Omental fat pad (tissue), 4 donors: ENCODE measurements around the gene FKBP8. TPM values are rescaled to one million over a fixed set of nuclear protein-coding genes. Genes with fewer than 3 reads are reported as not detected.
"Not testable (repeated sequence)": the region's sequence is repeated elsewhere in the genome, so short reads cannot be mapped to it uniquely, and the experiment has no call there.

Source experiments
- ATAC-seq: fragments of 150-250 bp; one replicate; pipeline ENCODE4 v1.9.1; 2016; ENCODE audit warnings: mild to moderate bottlenecking, moderate library complexity; ENCODE audit not compliant: low FRiP score
- DNase-seq: peaks from one replicate; pipeline ENCODE4 v3.0.0-alpha.2; 2019; ENCODE audit warnings: low spot score
- total RNA-seq, 4 donors: library from RNA; depleted of rRNA; stranded (reverse); fragments of >200 nt; gene quantifications; one replicate each; pipeline ENCODE4 v1.1.0, GENCODE V29; 2016
- TF ChIP-seq, protein P1 (sequence below), 3 donors: fragments of 450-650 bp; IDR thresholded peaks; one replicate each; pipeline ENCODE4 v1.5.1; 2016 to 2017; ENCODE audit warnings: antibody characterized with exemption in 3 of 3, mild to moderate bottlenecking in 3 of 3, moderate library complexity in 2 of 3

Gene FKBP8
- total RNA-seq, 4 donors from 2014 or later = 193 to 275 (median 236) TPM

DNA sequence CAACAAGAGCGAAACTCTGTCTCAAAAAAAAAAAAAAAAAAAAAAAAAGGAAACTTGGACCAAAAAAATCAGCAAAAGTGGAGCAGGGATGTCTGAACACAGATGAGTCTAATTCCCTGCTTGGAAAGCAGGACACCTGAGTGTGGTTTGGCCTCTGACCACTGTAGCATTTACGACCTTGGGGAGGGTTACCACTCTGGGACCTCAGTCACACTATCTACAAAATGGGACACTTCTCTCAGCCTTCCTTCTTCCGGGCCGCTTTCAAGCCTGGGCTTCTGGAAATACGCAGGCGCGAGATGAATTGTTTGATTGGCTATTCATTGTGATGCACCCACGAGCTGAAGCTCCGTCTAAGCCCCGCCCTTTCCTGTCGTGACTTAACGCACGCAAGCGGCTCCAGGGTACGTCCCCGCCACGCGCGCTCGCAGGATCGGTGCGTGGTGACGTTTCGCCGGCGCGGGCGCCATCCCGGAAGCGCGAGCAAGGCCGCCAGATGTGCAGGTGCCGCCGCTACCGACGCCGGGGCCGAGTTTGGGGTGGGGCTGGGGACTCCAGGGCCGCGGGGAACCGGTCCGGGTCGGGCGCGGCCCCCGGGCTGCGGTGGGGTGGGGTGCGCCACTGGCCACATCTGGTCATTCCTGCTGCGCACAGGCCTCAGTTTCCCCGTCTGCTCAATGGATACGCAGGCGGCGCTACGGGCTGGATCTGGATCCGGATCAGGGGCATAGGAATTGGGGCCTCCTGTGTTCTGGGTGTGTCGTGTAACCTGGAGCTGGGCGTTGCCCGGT lies 14.2 kb upstream of the FKBP8 start, which contains the start of gene KXD1:
TSS of gene KXD1 (plus strand) at position 460 of the 791 bp plus-strand sequence. CDS start 4,187 bp downstream, outside the sequence.
- ATAC-seq (peak; percentile 95), DNase-seq (peak; percentile 91)
- TF ChIP-seq, protein P1, sequence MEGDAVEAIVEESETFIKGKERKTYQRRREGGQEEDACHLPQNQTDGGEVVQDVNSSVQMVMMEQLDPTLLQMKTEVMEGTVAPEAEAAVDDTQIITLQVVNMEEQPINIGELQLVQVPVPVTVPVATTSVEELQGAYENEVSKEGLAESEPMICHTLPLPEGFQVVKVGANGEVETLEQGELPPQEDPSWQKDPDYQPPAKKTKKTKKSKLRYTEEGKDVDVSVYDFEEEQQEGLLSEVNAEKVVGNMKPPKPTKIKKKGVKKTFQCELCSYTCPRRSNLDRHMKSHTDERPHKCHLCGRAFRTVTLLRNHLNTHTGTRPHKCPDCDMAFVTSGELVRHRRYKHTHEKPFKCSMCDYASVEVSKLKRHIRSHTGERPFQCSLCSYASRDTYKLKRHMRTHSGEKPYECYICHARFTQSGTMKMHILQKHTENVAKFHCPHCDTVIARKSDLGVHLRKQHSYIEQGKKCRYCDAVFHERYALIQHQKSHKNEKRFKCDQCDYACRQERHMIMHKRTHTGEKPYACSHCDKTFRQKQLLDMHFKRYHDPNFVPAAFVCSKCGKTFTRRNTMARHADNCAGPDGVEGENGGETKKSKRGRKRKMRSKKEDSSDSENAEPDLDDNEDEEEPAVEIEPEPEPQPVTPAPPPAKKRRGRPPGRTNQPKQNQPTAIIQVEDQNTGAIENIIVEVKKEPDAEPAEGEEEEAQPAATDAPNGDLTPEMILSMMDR (IDR thresholded peaks at IDR 0.05) = no peak

DNA sequence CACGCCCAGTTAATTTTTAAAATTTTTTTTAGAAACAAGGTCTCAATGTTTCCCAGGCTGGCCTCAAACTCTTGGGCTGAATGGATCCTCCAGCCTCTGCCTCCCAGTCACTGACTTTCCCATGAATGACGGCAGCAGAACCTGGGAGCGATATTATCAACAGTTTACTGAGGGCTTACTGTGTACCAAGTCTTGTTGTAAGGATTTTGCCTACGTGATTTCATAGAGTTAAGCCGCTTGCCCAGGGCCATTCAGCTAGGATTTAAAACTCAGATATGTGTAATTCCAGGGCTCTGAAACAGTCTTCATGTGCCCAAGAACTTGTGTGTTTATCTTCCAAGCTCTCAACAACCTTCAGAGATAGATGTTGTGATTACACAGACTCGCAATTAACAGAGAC lies 8.3 kb upstream of the FKBP8 start:
- TF ChIP-seq, protein P1 (IDR thresholded peaks at IDR 0.05) = no peak
- DNase-seq (no peak), ATAC-seq (no peak)

DNA sequence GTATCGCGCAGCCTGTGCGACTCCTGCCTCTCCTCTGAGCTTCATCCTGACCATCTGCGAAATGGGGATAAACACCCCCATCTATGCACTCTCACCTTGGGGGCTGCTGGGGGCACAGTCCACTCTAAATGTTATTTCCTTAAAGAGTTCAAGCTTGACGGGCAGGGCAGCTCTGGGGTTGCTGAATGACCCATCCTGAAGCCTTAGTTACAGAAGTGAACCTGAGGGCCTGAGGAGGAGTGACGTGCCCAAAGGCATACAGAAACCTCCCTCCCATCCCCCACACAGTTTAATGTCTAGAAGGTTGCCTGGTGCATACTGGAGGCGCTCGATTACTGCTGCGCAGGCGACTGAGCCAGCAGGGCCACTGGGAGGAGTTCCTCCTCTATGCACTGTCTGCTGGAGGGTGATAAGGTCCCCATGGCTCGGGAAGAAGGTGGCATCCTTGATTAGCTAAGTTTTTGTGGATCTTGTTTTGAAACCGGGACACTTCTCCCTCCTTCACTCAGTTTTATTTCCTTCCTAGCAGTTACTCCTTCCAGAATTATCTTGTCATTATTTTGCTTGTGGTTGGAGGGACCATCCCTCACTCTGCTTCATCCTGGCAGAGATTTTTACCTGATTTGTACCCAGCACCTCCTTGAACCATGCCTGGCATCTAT lies 572 bp upstream of the FKBP8 start:
- DNase-seq = no peak
- peak; percentile 37 for ATAC-seq
- TF ChIP-seq, protein P1 (IDR thresholded peaks at IDR 0.05) = no peak

DNA sequence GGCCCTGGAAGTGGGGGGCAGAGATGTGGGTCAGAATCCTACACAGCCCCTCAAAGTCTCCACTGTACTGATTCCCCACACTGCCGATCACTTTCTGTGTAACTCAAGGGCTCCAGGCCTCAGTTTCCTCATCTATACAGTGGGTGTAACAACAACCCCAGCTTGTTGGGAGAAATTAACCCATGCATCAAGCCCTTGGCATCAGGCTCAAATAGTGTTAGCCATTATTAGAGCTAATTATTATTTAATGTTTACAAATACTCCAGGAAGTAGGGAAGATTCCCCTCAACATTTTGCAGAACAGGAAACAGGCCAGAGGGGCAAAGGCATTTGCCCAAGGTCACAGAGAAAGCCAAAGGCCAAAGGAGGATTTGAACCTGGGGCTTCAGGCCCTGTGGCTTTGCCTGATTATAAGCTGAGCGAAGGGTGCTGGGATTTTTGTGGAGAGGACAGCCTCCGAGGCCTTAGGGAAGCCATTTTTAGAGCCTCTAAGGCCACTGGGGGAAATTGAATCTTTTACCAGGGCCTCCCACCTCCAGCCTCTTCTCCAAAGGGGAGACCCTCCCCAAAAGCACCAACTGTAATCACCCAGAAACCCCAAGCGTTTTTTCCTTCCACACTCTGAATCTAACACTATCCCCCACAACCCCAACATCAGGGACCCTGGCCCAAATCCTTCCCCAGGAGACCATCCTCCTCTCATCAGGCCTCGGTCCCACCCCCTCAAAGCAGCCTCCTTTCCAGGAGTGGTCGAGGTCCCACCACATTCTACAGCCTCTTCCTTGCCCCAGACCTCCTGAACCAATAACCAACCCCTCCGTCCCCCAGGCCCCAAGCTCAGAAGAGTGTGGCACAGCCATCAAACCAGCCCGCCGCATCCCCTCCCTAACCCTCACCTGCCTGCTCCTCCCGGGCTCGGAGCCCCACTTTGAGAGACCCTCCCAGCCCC lies 1.1 kb downstream of the FKBP8 start:
- DNase-seq (no peak), ATAC-seq (no peak)
- TF ChIP-seq, protein P1 (IDR thresholded peaks at IDR 0.05) = no peak

DNA sequence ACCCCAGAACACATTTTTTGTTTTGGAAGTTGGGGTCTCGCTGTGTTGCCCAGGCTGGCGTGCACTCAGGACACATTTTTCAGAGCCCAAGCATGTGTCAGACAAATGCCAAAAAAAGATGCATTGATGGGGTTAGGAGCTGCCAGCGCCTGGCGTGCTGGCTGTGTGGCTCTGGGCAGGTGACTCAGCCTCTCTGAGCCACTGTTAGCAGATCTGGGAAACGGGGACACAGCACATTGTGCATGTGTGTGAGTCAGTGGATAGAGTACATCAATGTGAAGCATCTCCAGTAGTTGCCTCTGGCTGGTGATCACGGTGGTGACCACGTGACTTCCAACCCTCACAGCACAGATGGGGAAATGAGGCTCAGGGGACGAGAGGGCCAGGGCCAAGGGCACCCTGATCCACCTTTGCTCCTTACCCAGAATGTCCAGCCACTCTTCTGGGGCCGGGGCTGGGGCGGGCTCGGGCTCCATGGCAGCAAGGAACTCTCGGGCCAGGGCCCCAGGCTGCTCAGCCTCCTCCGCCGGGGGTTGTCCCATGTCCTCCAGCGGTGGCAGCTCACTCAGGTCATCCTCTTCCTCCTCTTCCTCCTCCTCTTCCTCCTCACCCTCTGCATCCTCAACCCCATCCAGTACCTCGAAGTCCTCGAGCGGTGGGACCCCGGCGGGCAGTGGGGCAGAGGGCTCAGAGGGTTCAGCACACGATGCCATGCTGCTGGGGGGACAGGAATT lies 1.9 kb downstream of the FKBP8 start:
- ATAC-seq = no peak
- TF ChIP-seq, protein P1 (IDR thresholded peaks at IDR 0.05) = no peak
- no peak for DNase-seq

DNA sequence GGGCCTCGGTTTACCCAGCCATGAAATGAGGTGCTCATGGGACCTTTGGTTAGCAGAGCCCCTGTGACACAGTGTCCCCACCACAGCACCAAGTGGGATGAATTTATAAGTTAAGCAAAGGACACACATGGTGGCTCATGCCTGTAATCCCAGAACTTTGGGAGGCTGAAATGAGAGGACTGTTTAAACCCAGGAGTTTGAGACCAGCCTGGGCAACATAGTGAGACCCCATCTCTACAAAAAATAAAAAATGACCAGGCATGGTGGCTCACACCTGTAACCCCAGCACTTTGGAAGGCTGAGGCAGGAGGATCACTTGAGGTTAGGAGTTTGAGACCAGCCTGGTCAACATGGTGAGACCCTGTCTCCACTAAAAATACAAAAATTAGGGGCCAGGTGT lies 3.2 kb downstream of the FKBP8 start:
- DNase-seq, ATAC-seq: not testable (repeated sequence)
